Measurements from ENCODE around the gene TEN1. TPM values are rescaled to one million over a fixed set of nuclear protein-coding genes. Genes with fewer than 3 reads are reported as not detected.

TEN1 gene
- total and polyA plus RNA-seq, 4 experiments from 2014 or later = 10.2 to 20.2 (median 14.6) TPM

GRCh38 chr17:76000016-76000754, 21.1 kb downstream of the TEN1 start:
- no peak overlapping the region for H3K27ac Mint-ChIP-seq
- no peaks in the 10 kb centered on the region for H3K27me3 Mint-ChIP-seq
- H3K4me1 Mint-ChIP-seq = peaks cover 10 to 26% (median 15%) of the 10 kb centered on the region in 4 donors
- intact Hi-C loops (cut with micrococcal nuclease) = no loop called here
- CTCF ChIA-PET (ENCODE audit: partially characterized antibody) = interaction anchor here (1.1 to 4.3 kb wide), 6 partner anchors 11 to 179 kb away, joined by 3 to 12 read pairs (median 4); partner anchors contain the start of genes FBF1 and MRPL38
- no peaks in the 10 kb centered on the region for H3K9me3 ChIP-seq (ENCODE audit: control insufficient read depth in 1 of 2, low read length in 2 of 2)
- peaks cover 14% of the 10 kb centered on the region for H3K4me1 ChIP-seq (ENCODE audit: insufficient read depth, low read length)
- DNase-seq = peak; percentile 51 to 59 (median 53)
- H3K27me3 ChIP-seq (ENCODE audit: insufficient read depth, low read length) = no peaks in the 10 kb centered on the region
- H3K9me3 Mint-ChIP-seq = no peaks in the 10 kb centered on the region
- H3K4me3 Mint-ChIP-seq = no peak overlapping the region
- H3K4me3 ChIP-seq (ENCODE audit: low read length in 2 of 2) = no peak overlapping the region
- no peak overlapping the region for H3K27ac ChIP-seq (ENCODE audit: low read depth, low read length)
- H3K36me3 ChIP-seq (ENCODE audit: insufficient read depth, low read length) = no peaks in the 10 kb centered on the region
- H3K36me3 Mint-ChIP-seq = peaks cover 0 to under 1% of the 10 kb centered on the region in 2 donors
- POLR2A ChIA-PET (ENCODE audit: partially characterized antibody) = interaction anchor here (1.3 kb wide), 1 partner anchor 104 kb away, joined by 5 read pairs; the partner anchor contains the start of gene TRIM65

GRCh38 chr17:76000755-76001521, 21.9 kb downstream of the TEN1 start, which contains the start of gene CDK3:
Gene CDK3 (plus strand): TSS chr17:76000855. CDS start chr17:76001426, 571 bp downstream.
- intact Hi-C loops (cut with micrococcal nuclease) = no loop called here
- POLR2A ChIA-PET (ENCODE audit: partially characterized antibody) = interaction anchor here (1.3 kb wide), 1 partner anchor 105 kb away, joined by 5 read pairs; the partner anchor contains the start of gene TRIM65

GRCh38 chr17:76002100-76002499, 23.1 kb downstream of the TEN1 start:
- peaks cover 5 to 16% (median 9%) of the 10 kb centered on the region in 4 donors for H3K4me1 Mint-ChIP-seq
- POLR2A ChIA-PET (ENCODE audit: partially characterized antibody) = no interaction called here
- H3K27me3 Mint-ChIP-seq = no peaks in the 10 kb centered on the region
- H3K27me3 ChIP-seq (ENCODE audit: insufficient read depth, low read length) = no peaks in the 10 kb centered on the region
- CTCF ChIA-PET (ENCODE audit: partially characterized antibody) = interaction anchor here (1.0 to 8.2 kb wide), 9 partner anchors 9 to 396 kb away, joined by 3 to 120 read pairs (median 4); partner anchors contain the start of gene MRPL38
- peaks cover 6% of the 10 kb centered on the region for H3K4me1 ChIP-seq (ENCODE audit: insufficient read depth, low read length)
- H3K27ac ChIP-seq (ENCODE audit: low read depth, low read length) = no peak overlapping the region
- no peak overlapping the region for H3K4me3 ChIP-seq (ENCODE audit: low read length in 2 of 2)
- intact Hi-C loops (cut with micrococcal nuclease) = no loop called here
- H3K9me3 Mint-ChIP-seq = no peaks in the 10 kb centered on the region
- H3K4me3 Mint-ChIP-seq = no peak overlapping the region
- DNase-seq = no peak
- H3K36me3 ChIP-seq (ENCODE audit: insufficient read depth, low read length) = no peaks in the 10 kb centered on the region
- H3K36me3 Mint-ChIP-seq = peaks cover 0 to 4% of the 10 kb centered on the region in 2 donors
- no peaks in the 10 kb centered on the region for H3K9me3 ChIP-seq (ENCODE audit: control insufficient read depth in 1 of 2, low read length in 2 of 2)
- H3K27ac Mint-ChIP-seq = no peak overlapping the region

More at GRCh38 chr17:76000755-76001521, 21.9 kb downstream of the TEN1 start, which contains the start of gene CDK3:
- no peak within 1 kb of the TSS for H3K27ac Mint-ChIP-seq
- no peak for DNase-seq
- H3K4me3 Mint-ChIP-seq = no peak within 1 kb of the TSS
- Histone ChIP-seq H3K27me3 (ENCODE audit: insufficient read depth, low read length) (no peaks in the 10 kb centered on the region), H3K27ac (ENCODE audit: low read depth, low read length) (no peak within 1 kb of the TSS), H3K9me3 (ENCODE audit: control insufficient read depth in 1 of 2, low read length in 2 of 2) (no peaks in the 10 kb centered on the region), H3K36me3 (ENCODE audit: insufficient read depth, low read length) (no peaks in the 10 kb centered on the region), H3K4me1 (ENCODE audit: insufficient read depth, low read length) (peaks cover 14% of the 10 kb centered on the region), H3K4me3 (ENCODE audit: low read length in 2 of 2) (no peak within 1 kb of the TSS)
- peaks cover 10 to 23% (median 17%) of the 10 kb centered on the region in 4 donors for H3K4me1 Mint-ChIP-seq
- H3K9me3 Mint-ChIP-seq = no peaks in the 10 kb centered on the region
- CTCF ChIA-PET (ENCODE audit: partially characterized antibody) = interaction anchor here (1.0 to 8.2 kb wide), 8 partner anchors 10 to 179 kb away, joined by 3 to 120 read pairs (median 4); partner anchors contain the start of gene MRPL38
- no peaks in the 10 kb centered on the region for H3K27me3 Mint-ChIP-seq
- H3K36me3 Mint-ChIP-seq = peaks cover 0 to 4% of the 10 kb centered on the region in 2 donors

- ChIA-PET CTCF (ENCODE audit: partially characterized antibody) (interaction anchor here (0.6 to 8.2 kb wide), 15 partner anchors 7 to 381 kb away, joined by 3 to 120 read pairs (median 5); partner anchors contain the start of genes MRPL38, SPHK1 and TRIM65), POLR2A (ENCODE audit: partially characterized antibody) (interaction anchor here (3.8 kb wide), 1 partner anchor 99 kb away, joined by 23 read pairs; the partner anchor contains the start of gene MRPL38)
- DNase-seq = no peak
- H3K27ac ChIP-seq (ENCODE audit: low read depth, low read length) = no peak overlapping the region
- H3K9me3 ChIP-seq (ENCODE audit: control insufficient read depth in 1 of 2, low read length in 2 of 2) = no peaks in the 10 kb centered on the region
- intact Hi-C loops (cut with micrococcal nuclease) = no loop called here
- no peaks in the 10 kb centered on the region for H3K27me3 ChIP-seq (ENCODE audit: insufficient read depth, low read length)
- Mint-ChIP-seq H3K9me3 (no peaks in the 10 kb centered on the region), H3K4me1 (peaks cover 0 to 5% (median 0%) of the 10 kb centered on the region in 4 donors), H3K4me3 (no peak overlapping the region), H3K27me3 (no peaks in the 10 kb centered on the region), H3K27ac (no peak overlapping the region), H3K36me3 (peaks cover 0 to 4% of the 10 kb centered on the region in 2 donors)
- H3K4me3 ChIP-seq (ENCODE audit: low read length in 2 of 2) = no peak overlapping the region
- no peaks in the 10 kb centered on the region for H3K36me3 ChIP-seq (ENCODE audit: insufficient read depth, low read length)
- no peaks in the 10 kb centered on the region for H3K4me1 ChIP-seq (ENCODE audit: insufficient read depth, low read length)
Measured at GRCh38 chr17:76003915-76004314, 24.9 kb downstream of the TEN1 start.

- Mint-ChIP-seq H3K4me1 (peaks cover 0 to 5% (median 2%) of the 10 kb centered on the region in 4 donors), H3K4me3 (no peak overlapping the region), H3K27ac (no peak overlapping the region), H3K9me3 (no peaks in the 10 kb centered on the region), H3K27me3 (no peaks in the 10 kb centered on the region), H3K36me3 (peaks cover 0 to 4% of the 10 kb centered on the region in 2 donors)
- Histone ChIP-seq H3K9me3 (ENCODE audit: control insufficient read depth in 1 of 2, low read length in 2 of 2) (no peaks in the 10 kb centered on the region), H3K4me1 (ENCODE audit: insufficient read depth, low read length) (no peaks in the 10 kb centered on the region), H3K4me3 (ENCODE audit: low read length in 2 of 2) (no peak overlapping the region), H3K27ac (ENCODE audit: low read depth, low read length) (no peak overlapping the region), H3K27me3 (ENCODE audit: insufficient read depth, low read length) (no peaks in the 10 kb centered on the region), H3K36me3 (ENCODE audit: insufficient read depth, low read length) (no peaks in the 10 kb centered on the region)
- ChIA-PET POLR2A (ENCODE audit: partially characterized antibody) (interaction anchor here (1.0 to 3.8 kb wide), 3 partner anchors 25 to 220 kb away, joined by 4 to 23 read pairs (median 6); partner anchors contain the start of genes ACOX1, MRPL38, TEN1 and UNK), CTCF (ENCODE audit: partially characterized antibody) (interaction anchor here (0.6 to 8.2 kb wide), 23 partner anchors 8 to 488 kb away, joined by 3 to 120 read pairs (median 4); partner anchors contain the start of genes GALK1, MRPL38 and TRIM65)
- intact Hi-C loops (cut with micrococcal nuclease) = loop anchor here (1.0 to 5.0 kb wide), 2 partner anchors 100 to 253 kb away; no protein-coding TSS in a partner anchor
- DNase-seq = no peak
Measured at GRCh38 chr17:76004750-76005262, 25.8 kb downstream of the TEN1 start.

- H3K36me3 ChIP-seq (ENCODE audit: insufficient read depth, low read length) = no peaks in the 10 kb centered on the region
- H3K4me1 Mint-ChIP-seq = peaks cover 0 to 5% (median 3%) of the 10 kb centered on the region in 4 donors
- peaks cover 0 to 4% of the 10 kb centered on the region in 2 donors for H3K36me3 Mint-ChIP-seq
- H3K9me3 Mint-ChIP-seq = no peaks in the 10 kb centered on the region
- H3K4me3 ChIP-seq (ENCODE audit: low read length in 2 of 2) = no peak overlapping the region
- H3K9me3 ChIP-seq (ENCODE audit: control insufficient read depth in 1 of 2, low read length in 2 of 2) = no peaks in the 10 kb centered on the region
- no peaks in the 10 kb centered on the region for H3K4me1 ChIP-seq (ENCODE audit: insufficient read depth, low read length)
- no peaks in the 10 kb centered on the region for H3K27me3 ChIP-seq (ENCODE audit: insufficient read depth, low read length)
- intact Hi-C loops (cut with micrococcal nuclease) = loop anchor here (1.0 to 5.0 kb wide), 2 partner anchors 100 to 253 kb away; no protein-coding TSS in a partner anchor
- peak overlapping the region in 4 of 7 donors; percentile 2 to 59 (median 24) for H3K27ac Mint-ChIP-seq
- ChIA-PET POLR2A (ENCODE audit: partially characterized antibody) (interaction anchor here (1.0 to 3.8 kb wide), 3 partner anchors 26 to 221 kb away, joined by 4 to 23 read pairs (median 6); partner anchors contain the start of genes ACOX1, MRPL38, TEN1 and UNK), CTCF (ENCODE audit: partially characterized antibody) (interaction anchor here (0.8 to 8.2 kb wide), 26 partner anchors 9 to 488 kb away, joined by 3 to 120 read pairs (median 4); partner anchors contain the start of genes FBF1, GALK1, MRPL38 and TRIM65)
- H3K27me3 Mint-ChIP-seq = no peaks in the 10 kb centered on the region
- H3K4me3 Mint-ChIP-seq = no peak overlapping the region
- H3K27ac ChIP-seq (ENCODE audit: low read depth, low read length) = no peak overlapping the region
- peak; percentile 68 to 76 (median 74) for DNase-seq
Measured at GRCh38 chr17:76005263-76006149, 26.5 kb downstream of the TEN1 start.
